ENCODE results near the gene IRF2BPL. TPM values are rescaled to one million over a fixed set of nuclear protein-coding genes. Genes with fewer than 3 reads are reported as not detected.
A peak's percentile ranks its signal among the peaks of the same experiment; 100 is the strongest.

Gene IRF2BPL
- total RNA-seq, 2 donors from 2014 or later, result 26.7 to 52.1 TPM

GRCh38 chr14:77043984-77044485 is 15.5 kb upstream of the IRF2BPL start:
- intact Hi-C loops (cut with DNase I), result no loop called here
- no peak for DNase-seq

GRCh38 chr14:77043177-77043983 is 14.9 kb upstream of the IRF2BPL start:
- Histone ChIP-seq H3K4me1 (peaks cover 80% of the 10 kb centered on the region), H3K4me3 (no peak overlapping the region), H3K27ac (peak overlapping the region; percentile 20 to 99 (median 94)), H3K9me3 (no peaks in the 10 kb centered on the region), H3K36me3 (replicated peaks in 1 of 2; ENCODE audit: insufficient read depth in 1 of 2, low read depth in 2 of 2) (no peaks in the 10 kb centered on the region), H3K27me3 (no peaks in the 10 kb centered on the region)
- intact Hi-C loops (cut with DNase I), result no loop called here
- ATAC-seq (no peak), DNase-seq (peak in 1 of 4 donors; percentile 62)
- WGBS, 2 donors, result 25 to 34% methylated on average over 10 of the region's 10 CpGs
- TF ChIP-seq CTCF (IDR thresholded peaks at IDR 0.05), result no peak
- no peak for TF ChIP-seq POLR2A (IDR thresholded peaks at IDR 0.05)

More at GRCh38 chr14:77043984-77044485, 15.5 kb upstream of the IRF2BPL start:
- no peak for ATAC-seq
- H3K4me1 ChIP-seq, result peaks cover 74% of the 10 kb centered on the region
- peak overlapping the region; percentile 20 to 99 (median 94) for H3K27ac ChIP-seq
- no peak overlapping the region for H3K4me3 ChIP-seq
- WGBS, 2 donors, result 53 to 68% methylated on average over 8 of the region's 8 CpGs
- TF ChIP-seq CTCF (IDR thresholded peaks at IDR 0.05) (no peak), POLR2A (IDR thresholded peaks at IDR 0.05) (no peak)
- no peaks in the 10 kb centered on the region for H3K9me3 ChIP-seq
- no peaks in the 10 kb centered on the region for H3K27me3 ChIP-seq
- H3K36me3 ChIP-seq (replicated peaks in 1 of 2; ENCODE audit: insufficient read depth in 1 of 2, low read depth in 2 of 2), result no peaks in the 10 kb centered on the region

- TF ChIP-seq POLR2A (IDR thresholded peaks at IDR 0.05) (no peak), CTCF (IDR thresholded peaks at IDR 0.05) (no peak)
These were observed 13.5 kb upstream of the IRF2BPL start for GRCh38 chr14:77041881-77042545.

GRCh38 chr14:77040741-77041653 is 12.5 kb upstream of the IRF2BPL start:
- intact Hi-C loops (cut with DNase I), result no loop called here
- H3K36me3 ChIP-seq (replicated peaks in 1 of 2; ENCODE audit: insufficient read depth in 1 of 2, low read depth in 2 of 2), result no peaks in the 10 kb centered on the region

More at GRCh38 chr14:77041881-77042545, 13.5 kb upstream of the IRF2BPL start:
- Histone ChIP-seq H3K9me3 (no peaks in the 10 kb centered on the region), H3K4me3 (no peak overlapping the region), H3K27me3 (no peaks in the 10 kb centered on the region), H3K4me1 (peaks cover 94% of the 10 kb centered on the region), H3K36me3 (replicated peaks in 1 of 2; ENCODE audit: insufficient read depth in 1 of 2, low read depth in 2 of 2) (no peaks in the 10 kb centered on the region), H3K27ac (peak overlapping the region; percentile 89 to 99 (median 94))
- ATAC-seq (peak; percentile 7), DNase-seq (peak; percentile 69 to 86 (median 79))
- WGBS, 2 donors, result 17 to 21% methylated on average over 14 of the region's 14 CpGs
- intact Hi-C loops (cut with DNase I), result no loop called here

More at GRCh38 chr14:77040741-77041653, 12.5 kb upstream of the IRF2BPL start:
- peak; percentile 41 to 75 (median 51) for DNase-seq
- Histone ChIP-seq H3K27me3 (no peaks in the 10 kb centered on the region), H3K4me3 (no peak overlapping the region), H3K4me1 (peaks cover 94% of the 10 kb centered on the region), H3K27ac (peak overlapping the region; percentile 89 to 99 (median 94)), H3K9me3 (no peaks in the 10 kb centered on the region)
- TF ChIP-seq CTCF (IDR thresholded peaks at IDR 0.05), result no peak
- no peak for TF ChIP-seq POLR2A (IDR thresholded peaks at IDR 0.05)
- WGBS, 2 donors, result 11 to 14% methylated on average over 23 of the region's 23 CpGs
- ATAC-seq, result peak; percentile 18

Measured in body of pancreas (tissue), 4 donors.